H9 (cell line): ENCODE measurements around the gene PADI6. TPM values are rescaled to one million over a fixed set of nuclear protein-coding genes. Genes with fewer than 3 reads are reported as not detected.

ENCODE experiments used
- DNase-seq: peaks from one replicate; pipeline ENCODE4 v3.0.0-alpha.2; 2017
- H2AFZ ChIP-seq: one replicate; pipeline ENCODE4 v1.6.1; 2013; ENCODE audit warnings: mild to moderate bottlenecking, low read length, control low read depth, moderate library complexity
- H2AK5ac ChIP-seq: 2 replicates; pipeline ENCODE4 v1.6.1; 2013; ENCODE audit warnings: low read length, control low read depth, mixed read lengths; ENCODE audit not compliant: insufficient read length
- H2BK120ac ChIP-seq: one replicate; pipeline ENCODE4 v1.6.1; 2013; ENCODE audit warnings: low read depth, mild to moderate bottlenecking, low read length, control low read depth, inconsistent platforms; ENCODE audit not compliant: poor library complexity, severe bottlenecking
- H2BK12ac ChIP-seq: 2 replicates; pipeline ENCODE4 v1.6.1; 2013; ENCODE audit warnings: low read length, control low read depth, mixed read lengths, low read depth; ENCODE audit not compliant: insufficient read length
- H2BK15ac ChIP-seq: 2 replicates; pipeline ENCODE4 v1.6.1; 2013; ENCODE audit warnings: low read depth, low read length, control low read depth
- H2BK20ac ChIP-seq: one replicate; pipeline ENCODE4 v1.6.1; 2013; ENCODE audit warnings: low read depth, mild to moderate bottlenecking, low read length, control low read depth, inconsistent platforms; ENCODE audit not compliant: poor library complexity, severe bottlenecking
- H2BK5ac ChIP-seq: 2 replicates; pipeline ENCODE4 v1.6.1; 2013; ENCODE audit warnings: low read length, control low read depth, mixed read lengths; ENCODE audit not compliant: insufficient read length
- H3K14ac ChIP-seq: 2 replicates; pipeline ENCODE4 v1.6.1; 2013; ENCODE audit warnings: low read length, control low read depth; ENCODE audit not compliant: insufficient read depth
- H3K18ac ChIP-seq: 2 replicates; pipeline ENCODE4 v1.6.1; 2013; ENCODE audit warnings: low read depth, mild to moderate bottlenecking, mixed read lengths, low read length, control low read depth; ENCODE audit not compliant: insufficient read length
- H3K23ac ChIP-seq: 2 replicates; pipeline ENCODE4 v1.6.1; 2013; ENCODE audit warnings: low read length, control low read depth, mixed read lengths, low read depth; ENCODE audit not compliant: insufficient read length
- H3K23me2 ChIP-seq: 2 replicates; pipeline ENCODE4 v1.6.1; 2013; ENCODE audit warnings: low read depth, mild to moderate bottlenecking, mixed read lengths, low read length, control low read depth; ENCODE audit not compliant: insufficient read length, poor library complexity, severe bottlenecking
- H3K27ac ChIP-seq: 2 replicates; pipeline ENCODE4 v1.5.1; 2013; ENCODE audit warnings: low read length, control low read depth, mixed read lengths, low read depth; ENCODE audit not compliant: insufficient read length
- H3K27me3 ChIP-seq: 2 replicates; pipeline ENCODE4 v1.6.1; 2013; ENCODE audit warnings: low read length, control low read depth, inconsistent platforms; ENCODE audit not compliant: insufficient read depth
- H3K4ac ChIP-seq: 2 replicates; pipeline ENCODE4 v1.6.1; 2013; ENCODE audit warnings: low read depth, mild to moderate bottlenecking, control low read depth, inconsistent platforms, low read length, moderate library complexity
- H3K4me1 ChIP-seq: 2 replicates; pipeline ENCODE4 v1.6.1; 2013; ENCODE audit warnings: low read length, control low read depth, inconsistent platforms; ENCODE audit not compliant: insufficient read depth
- H3K4me2 ChIP-seq: 2 replicates; pipeline ENCODE4 v1.6.1; 2013; ENCODE audit warnings: low read length, control low read depth, mixed read lengths; ENCODE audit not compliant: insufficient read length, insufficient read depth
- H3K56ac ChIP-seq: 2 replicates; pipeline ENCODE4 v1.6.1; 2013; ENCODE audit warnings: low read depth, mild to moderate bottlenecking, mixed read lengths, low read length, control low read depth; ENCODE audit not compliant: insufficient read length
- H3K79me1 ChIP-seq: 2 replicates; pipeline ENCODE4 v1.6.1; 2013; ENCODE audit warnings: low read depth, mild to moderate bottlenecking, moderate library complexity, low read length, control low read depth, inconsistent platforms; ENCODE audit not compliant: insufficient read depth, poor library complexity, severe bottlenecking
- H3K79me2 ChIP-seq: 2 replicates; pipeline ENCODE4 v1.6.1; 2013; ENCODE audit warnings: low read length, control low read depth, inconsistent platforms; ENCODE audit not compliant: insufficient read depth
- H3K9ac ChIP-seq: 2 replicates; pipeline ENCODE4 v1.6.1; 2013; ENCODE audit warnings: low read length, control low read depth, mixed read lengths; ENCODE audit not compliant: insufficient read length; ENCODE audit errors: extremely low read depth
- H3K9me3 ChIP-seq: one replicate; pipeline ENCODE4 v1.6.1; 2013; ENCODE audit warnings: low read depth, low read length, inconsistent platforms; ENCODE audit not compliant: control insufficient read depth
- H3T11ph ChIP-seq: one replicate; pipeline ENCODE4 v1.6.1; 2013; ENCODE audit warnings: mild to moderate bottlenecking, low read length, control low read depth, inconsistent platforms
- H4K20me1 ChIP-seq: one replicate; pipeline ENCODE4 v1.6.1; 2013; ENCODE audit not compliant: control insufficient read depth, insufficient read length, insufficient read depth
- H4K5ac ChIP-seq: 2 replicates; pipeline ENCODE4 v1.6.1; 2013; ENCODE audit warnings: low read depth, mild to moderate bottlenecking, mixed read lengths, low read length, control low read depth; ENCODE audit not compliant: insufficient read length
- H4K8ac ChIP-seq: replicated peaks from 2 replicates; pipeline ENCODE4 v1.6.1; 2013; ENCODE audit warnings: low read length, control low read depth, mixed read lengths, low read depth; ENCODE audit not compliant: insufficient read length
- H4K91ac ChIP-seq: 2 replicates; pipeline ENCODE4 v1.6.1; 2013; ENCODE audit warnings: low read depth, mild to moderate bottlenecking, moderate library complexity, mixed read lengths, low read length, control low read depth; ENCODE audit not compliant: insufficient read length
- H3K27ac Mint-ChIP-seq, 3 experiments: 2 replicates in 2 of 3; 3 replicates in 1 of 3; pipeline ENCODE4 v1.8.0; 2020 to 2021; ENCODE audit warnings: mixed read lengths in 3 of 3, mild to moderate bottlenecking in 1 of 3, moderate library complexity in 1 of 3
- H3K27me3 Mint-ChIP-seq: 2 replicates; pipeline ENCODE4 v1.8.0; 2021; ENCODE audit warnings: low read depth, mild to moderate bottlenecking, moderate library complexity, mixed read lengths
- H3K36me3 Mint-ChIP-seq, 3 experiments: 2 replicates in 2 of 3; 3 replicates in 1 of 3; pipeline ENCODE4 v1.8.0; 2020 to 2021; ENCODE audit warnings: low read depth in 3 of 3, mixed read lengths in 3 of 3; ENCODE audit not compliant: insufficient read depth in 1 of 3
- H3K4me1 Mint-ChIP-seq, 2 experiments: 2 replicates each; pipeline ENCODE4 v1.8.0; 2020; ENCODE audit warnings: mixed read lengths in 2 of 2
- H3K4me3 Mint-ChIP-seq, 2 experiments: 2 replicates in 1 of 2; 3 replicates in 1 of 2; pipeline ENCODE4 v1.8.0; 2020 to 2021; ENCODE audit warnings: mild to moderate bottlenecking in 2 of 2, mixed read lengths in 2 of 2, moderate library complexity in 1 of 2
- H3K9me3 Mint-ChIP-seq, 2 experiments: 2 replicates in 1 of 2; 3 replicates in 1 of 2; pipeline ENCODE4 v1.8.0; 2020; ENCODE audit warnings: mild to moderate bottlenecking in 2 of 2, mixed read lengths in 2 of 2, moderate library complexity in 1 of 2
- CTCF ChIP-seq: fragments of 200-600 bp; sonication (generic); conservative IDR thresholded peaks from 3 replicates; pipeline ENCODE4 v1.8.0; 2021; ENCODE audit warnings: antibody characterized with exemption, mild to moderate bottlenecking
- WGBS: extraction: QIAGEN DNeasy Blood & Tissue Kit; methylation state at CpG from one replicate; pipeline ENCODE4 v1.1.7; 2013; ENCODE audit warnings: missing lambda C conversion rate, low lambda C conversion rate, mixed read lengths; ENCODE audit not compliant: insufficient read length; ENCODE audit errors: extremely low coverage; 5-methylcytosine and 5-hydroxymethylcytosine counted together
- total RNA-seq: library from RNA; stranded (reverse); gene quantifications from 2 replicates; pipeline ENCODE4 v1.2.1, GENCODE V29; 2021

The PADI6 gene
- total RNA-seq, 1 experiment from 2014 or later = not detected

DNA sequence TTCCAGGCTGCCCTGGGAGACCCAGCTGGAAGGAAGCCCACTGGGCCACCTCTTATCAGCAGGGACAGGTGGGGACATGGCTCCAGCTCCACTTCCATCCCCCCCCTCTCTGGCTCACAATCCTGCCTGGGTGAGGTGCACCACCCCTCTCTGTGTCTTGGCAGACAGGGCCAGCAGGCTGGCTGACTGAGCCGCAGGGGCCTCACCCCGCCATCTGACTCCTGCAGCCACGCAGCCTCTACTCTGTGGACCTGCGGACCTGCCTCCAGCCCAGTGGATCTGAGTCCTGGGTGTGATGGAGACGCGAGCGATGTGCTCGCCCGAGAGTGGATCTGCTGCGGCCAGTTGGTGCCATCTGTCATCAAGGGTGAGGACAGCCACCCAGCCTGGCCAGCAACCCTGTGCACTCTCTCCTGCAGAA, 37.4 kb downstream of the PADI6 start:
- H2BK12ac ChIP-seq = no peak overlapping the region
- no peaks in the 10 kb centered on the region for H3K79me2 ChIP-seq
- H3K27me3 ChIP-seq = no peaks in the 10 kb centered on the region
- H3K4me3 Mint-ChIP-seq = no peak overlapping the region; a peak in 1 of 5 replicates
- no peaks in the 10 kb centered on the region for H3K4me1 ChIP-seq
- no CpG with 5 or more reads among the region's 10 CpGs for WGBS
- no peak overlapping the region for H3T11ph ChIP-seq
- H4K8ac ChIP-seq = no peak overlapping the region
- no peak overlapping the region for H3K27ac ChIP-seq
- H4K91ac ChIP-seq = no peak overlapping the region
- no peak overlapping the region for H3K9ac ChIP-seq
- H2BK15ac ChIP-seq = no peak overlapping the region
- no peak overlapping the region for H3K56ac ChIP-seq
- H3K27ac Mint-ChIP-seq = peak overlapping the region in 1 of 3 experiments; percentile 91; a peak in 2 of 7 replicates
- TF ChIP-seq CTCF = no peak
- H3K4me1 Mint-ChIP-seq = peaks cover 31 to 48% of the 10 kb centered on the region in 2 experiments
- H3K27me3 Mint-ChIP-seq = no peaks in the 10 kb centered on the region; the same call in 1 of the 2 replicates
- H3K23ac ChIP-seq = no peak overlapping the region
- no peak overlapping the region for H3K4me2 ChIP-seq
- H3K9me3 Mint-ChIP-seq = no peaks in the 10 kb centered on the region
- H3K23me2 ChIP-seq = no peaks in the 10 kb centered on the region
- H3K79me1 ChIP-seq = peaks cover 3% of the 10 kb centered on the region
- no peak overlapping the region for H3K18ac ChIP-seq
- no peak overlapping the region for H2BK120ac ChIP-seq
- no peaks in the 10 kb centered on the region for H3K9me3 ChIP-seq
- peaks cover 64 to 90% (median 82%) of the 10 kb centered on the region in 3 experiments; a peak in 6 of 7 replicates for H3K36me3 Mint-ChIP-seq
- no peak overlapping the region; the same call in 1 of the 2 replicates for H3K14ac ChIP-seq
- H4K5ac ChIP-seq = no peak overlapping the region
- H2BK5ac ChIP-seq = no peak overlapping the region
- no peak overlapping the region for H2AK5ac ChIP-seq
- H2AFZ ChIP-seq = no peak overlapping the region
- H2BK20ac ChIP-seq = no peak overlapping the region
- H4K20me1 ChIP-seq = no peaks in the 10 kb centered on the region
- DNase-seq = no peak
- no peak overlapping the region for H3K4ac ChIP-seq
